ENCODE results near the gene CDC40.

- TF ChIP-seq CTCF (IDR thresholded peaks at IDR 0.05) (no peak), POLR2A (IDR thresholded peaks at IDR 0.05) (no peak)
These were observed 53.6 kb downstream of the CDC40 start for GRCh38 chr6:110233770-110234374.

Data from heart left ventricle (tissue), 13 donors.